Body of pancreas (tissue), 4 donors: Measurements from ENCODE around the gene LCN12.

ENCODE experiments used
- CTCF ChIP-seq, 7 experiments: fragments of 450-650 bp in 4 of 7; fragments of 200-600 bp in 3 of 7; sonication (generic) in 3 of 7; IDR thresholded peaks; one replicate each; pipeline ENCODE4 v1.5.1; 2016 to 2019; ENCODE audit warnings: antibody characterized with exemption in 7 of 7
- POLR2A ChIP-seq, 3 donors: fragments of 450-650 bp; IDR thresholded peaks; one replicate each; pipeline ENCODE4 v1.6.1; 2016; ENCODE audit warnings: antibody characterized with exemption in 3 of 3, mild to moderate bottlenecking in 2 of 3

GRCh38 chr9:136996361-136997292, 44.6 kb downstream of the LCN12 start, which contains the start of gene CLIC3:
- TF ChIP-seq CTCF (IDR thresholded peaks at IDR 0.05): no peak
- no peak for TF ChIP-seq POLR2A (IDR thresholded peaks at IDR 0.05)
